Measurements from ENCODE around the gene GRB10.

Gene GRB10

DNA sequence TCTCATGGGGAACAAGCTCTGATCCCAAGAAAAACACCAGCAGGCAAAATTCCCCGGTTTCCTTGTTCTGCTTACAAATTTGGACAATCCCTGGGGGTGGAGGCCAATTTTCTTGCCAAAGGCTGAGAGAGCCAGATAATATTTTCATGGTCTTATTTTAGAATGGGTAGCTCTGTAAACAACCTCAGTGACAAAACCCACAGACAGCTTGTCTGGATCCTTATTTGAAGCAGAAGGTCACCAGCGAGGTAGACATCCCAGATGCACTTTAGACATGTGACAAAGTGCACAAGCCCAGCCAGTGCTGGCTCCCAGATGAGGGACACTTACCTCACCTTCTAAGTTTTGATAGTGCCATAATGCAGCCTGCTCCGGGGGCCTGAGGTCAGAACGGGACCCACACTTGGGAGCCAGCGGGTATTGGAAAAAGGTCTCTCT is 114.9 kb downstream of the GRB10 start:
- DNase-seq (ENCODE audit: low read depth): no peak

DNA sequence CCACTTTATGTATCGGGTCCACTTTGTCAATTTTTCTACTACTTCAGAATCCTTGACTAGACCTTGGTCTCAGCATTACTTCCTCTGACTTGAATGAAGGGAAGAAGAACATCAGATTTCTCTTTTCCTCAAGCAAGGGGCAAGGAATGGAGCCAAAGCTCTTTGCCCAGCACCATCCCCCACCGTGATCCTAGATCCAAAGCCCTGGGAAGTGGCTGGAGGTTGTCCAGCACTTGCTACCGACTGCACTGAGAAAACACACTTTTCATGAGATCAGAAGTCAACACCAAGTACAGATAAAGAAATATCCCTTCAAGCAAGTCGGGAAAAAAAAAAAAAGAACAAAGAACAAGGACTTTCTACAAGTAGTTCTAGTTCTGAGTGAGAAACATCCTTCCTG is 115.4 kb downstream of the GRB10 start:
- no peak for DNase-seq (ENCODE audit: low read depth)

DNA sequence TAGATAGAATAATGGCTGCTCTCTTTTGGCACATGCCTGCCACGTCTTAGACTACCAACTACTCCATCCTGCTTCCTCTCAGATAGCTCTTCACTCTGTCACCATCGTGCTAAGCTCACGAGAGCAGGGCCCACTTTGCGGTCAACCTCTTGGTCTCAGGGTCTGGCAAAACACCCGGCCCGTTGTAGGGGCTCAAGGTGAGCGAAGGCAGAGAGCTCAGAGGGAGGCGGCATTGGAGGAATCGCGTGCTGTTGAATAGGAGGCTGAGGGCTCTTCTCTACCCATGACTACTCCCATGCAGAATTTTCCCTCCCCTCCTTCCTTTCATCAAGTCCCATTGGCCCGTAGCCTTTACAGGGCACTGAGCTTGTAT is 116.6 kb downstream of the GRB10 start:
- DNase-seq (ENCODE audit: low read depth): no peak

DNA sequence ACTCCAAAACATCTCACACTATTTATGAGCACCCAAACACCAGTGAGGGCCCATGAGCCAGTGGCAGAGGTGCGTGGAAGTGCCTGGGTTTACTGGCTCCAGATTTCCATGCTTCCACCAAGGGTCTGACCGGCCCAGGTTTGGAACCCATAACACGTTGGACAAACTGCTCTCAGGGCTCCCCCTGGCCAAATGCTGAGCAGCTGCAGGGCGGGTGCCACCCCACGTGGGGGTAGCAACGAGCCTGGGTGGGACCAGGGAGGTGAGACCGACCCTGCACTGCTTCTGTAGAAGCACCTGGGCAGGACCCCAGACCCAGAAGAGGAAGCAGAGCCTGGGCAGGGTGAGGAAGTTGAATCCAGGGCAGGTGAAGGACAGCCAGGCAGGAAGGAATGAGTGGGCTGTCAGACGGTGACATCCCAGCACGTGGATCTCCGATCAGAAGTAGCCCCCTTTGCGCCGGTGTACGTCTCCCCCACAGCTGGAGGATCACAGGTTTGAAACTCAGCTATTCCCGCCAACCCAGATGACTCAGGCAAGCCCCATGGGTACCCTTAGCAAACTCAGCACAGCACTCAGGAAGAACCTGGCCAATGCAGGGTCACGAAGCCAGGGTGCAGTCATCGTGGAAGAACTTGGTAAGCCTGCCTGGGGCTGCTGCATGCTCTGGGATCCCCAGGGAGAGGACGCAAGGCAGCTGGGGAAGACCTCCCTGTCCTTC is 117.1 kb downstream of the GRB10 start:
- no peak for DNase-seq (ENCODE audit: low read depth)

DNA sequence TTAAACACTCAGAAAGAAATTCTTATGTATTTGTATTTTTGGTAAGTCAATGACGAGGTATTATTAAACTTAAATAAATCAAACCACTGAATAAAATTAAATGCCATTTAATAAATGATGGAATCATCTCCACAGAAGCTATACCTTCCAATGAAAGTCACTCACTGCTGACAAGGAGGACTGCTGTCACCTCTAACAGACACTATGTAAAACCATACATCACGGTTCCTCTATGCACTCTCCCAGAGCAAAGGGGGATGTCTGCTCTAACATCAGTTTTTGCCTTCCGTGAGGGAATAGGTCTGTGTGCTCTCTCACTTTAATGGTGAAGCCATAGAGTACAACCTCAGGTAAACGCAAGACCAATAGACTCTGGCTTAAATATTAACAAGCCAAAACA is 117.8 kb downstream of the GRB10 start:
- DNase-seq (ENCODE audit: low read depth): no peak

DNA sequence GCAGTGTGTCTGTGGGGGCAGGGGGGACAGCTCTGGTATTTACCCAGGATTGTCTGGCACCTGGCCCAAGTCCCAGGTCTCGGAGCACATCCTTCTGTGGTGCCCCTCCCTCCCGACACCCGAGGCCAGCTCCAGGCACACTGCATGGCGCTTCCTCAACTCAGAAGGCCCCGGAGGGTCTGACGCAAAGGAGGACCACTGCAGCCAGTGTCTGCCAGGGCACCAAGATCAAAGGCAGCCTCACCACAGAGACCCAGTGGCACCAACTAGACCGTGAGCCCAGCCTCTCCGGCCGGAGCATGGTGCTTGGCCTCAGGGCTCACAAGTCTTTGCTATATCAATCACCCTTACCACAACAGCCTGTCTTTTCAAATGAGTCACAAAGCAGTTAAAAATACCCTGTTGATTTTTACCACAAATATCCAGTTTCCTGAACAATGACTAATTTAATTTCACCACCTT is 118.2 kb downstream of the GRB10 start:
- no peak for DNase-seq (ENCODE audit: low read depth)

DNA sequence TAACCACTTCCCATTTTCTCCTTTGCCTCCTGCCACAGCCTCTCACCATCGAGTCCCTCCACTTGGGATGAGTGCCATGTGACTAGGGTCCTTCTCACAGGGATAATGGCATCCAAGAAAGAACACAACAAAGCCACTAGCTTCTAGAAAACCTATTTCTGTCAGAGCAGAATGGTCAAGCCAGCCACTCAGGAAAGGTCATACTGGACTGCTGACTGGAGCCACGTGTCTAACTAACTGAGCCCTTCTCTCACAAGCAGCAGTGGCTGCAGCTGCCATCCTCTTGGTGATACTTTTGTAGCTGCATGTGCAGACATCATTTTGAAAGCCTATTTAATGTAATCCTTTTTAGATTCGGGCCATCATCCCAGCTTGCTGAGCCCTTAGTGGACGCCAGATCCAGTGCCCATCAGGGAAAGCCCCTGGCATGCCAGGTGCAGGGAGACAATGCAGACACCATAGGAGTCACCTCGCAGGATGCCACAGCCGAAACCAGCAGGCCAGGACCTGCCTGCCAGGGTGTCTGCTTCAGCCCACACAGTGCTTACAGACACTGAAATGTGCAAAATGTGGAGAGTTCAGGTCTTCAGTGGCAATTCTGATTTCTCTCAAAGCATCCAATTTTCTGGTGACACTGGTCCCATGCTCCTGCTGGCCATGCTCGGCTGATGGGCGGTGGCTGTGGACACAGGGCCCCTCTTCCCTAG is 119.1 kb downstream of the GRB10 start:
- no peak for DNase-seq (ENCODE audit: low read depth)

DNA sequence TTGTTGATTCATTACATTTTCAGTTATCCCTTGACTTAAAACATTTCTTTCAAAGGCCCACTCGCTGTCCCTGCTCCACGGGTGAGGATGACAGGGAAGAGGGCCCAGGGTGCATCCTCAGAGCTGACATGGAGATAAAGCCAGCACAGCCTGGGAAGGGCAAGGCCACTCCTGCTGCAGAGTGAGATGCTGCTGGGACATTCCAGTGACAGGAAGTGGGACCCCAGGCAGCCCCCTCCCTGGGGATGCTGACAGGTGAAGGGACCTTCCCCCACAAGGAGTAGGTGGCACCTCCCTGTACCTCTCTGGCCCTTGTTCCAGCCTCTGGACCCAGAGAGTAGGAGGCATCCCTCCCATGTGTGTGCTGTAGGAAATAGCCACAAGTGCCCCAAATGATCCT is 119.7 kb downstream of the GRB10 start:
- no peak for DNase-seq (ENCODE audit: low read depth)

DNA sequence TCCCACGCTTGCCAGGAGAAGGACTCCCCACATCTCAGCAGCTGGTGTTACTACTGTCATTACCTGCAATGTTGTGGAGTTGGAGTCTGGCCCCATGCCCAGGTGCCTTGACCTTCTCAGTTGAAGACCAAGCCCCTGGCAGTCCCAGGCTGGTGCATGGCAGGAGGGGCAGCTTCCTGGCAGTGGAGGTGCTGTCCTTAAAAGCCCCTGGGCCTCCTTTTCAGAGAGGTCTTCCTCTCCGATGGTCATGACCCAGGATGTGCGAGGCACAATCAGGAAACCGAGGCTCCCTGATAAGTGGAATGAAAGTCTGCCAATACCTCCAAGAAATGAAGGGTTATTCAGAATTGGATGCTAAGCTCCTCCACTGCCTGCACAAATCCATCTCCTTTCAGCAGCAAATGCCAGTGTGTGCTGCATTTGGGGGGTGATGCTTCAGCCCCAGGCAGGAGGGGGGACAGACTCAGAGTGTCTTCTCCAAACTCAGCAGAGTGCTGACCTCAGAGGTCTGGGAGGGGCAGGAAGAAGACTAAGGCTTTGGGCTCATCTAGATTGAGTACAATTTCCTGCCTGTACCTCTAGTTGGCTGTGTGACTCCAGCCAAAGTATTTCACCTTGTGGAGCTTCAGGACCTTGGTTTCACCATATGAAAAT is 120.5 kb downstream of the GRB10 start:
- DNase-seq (ENCODE audit: low read depth): no peak

DNA sequence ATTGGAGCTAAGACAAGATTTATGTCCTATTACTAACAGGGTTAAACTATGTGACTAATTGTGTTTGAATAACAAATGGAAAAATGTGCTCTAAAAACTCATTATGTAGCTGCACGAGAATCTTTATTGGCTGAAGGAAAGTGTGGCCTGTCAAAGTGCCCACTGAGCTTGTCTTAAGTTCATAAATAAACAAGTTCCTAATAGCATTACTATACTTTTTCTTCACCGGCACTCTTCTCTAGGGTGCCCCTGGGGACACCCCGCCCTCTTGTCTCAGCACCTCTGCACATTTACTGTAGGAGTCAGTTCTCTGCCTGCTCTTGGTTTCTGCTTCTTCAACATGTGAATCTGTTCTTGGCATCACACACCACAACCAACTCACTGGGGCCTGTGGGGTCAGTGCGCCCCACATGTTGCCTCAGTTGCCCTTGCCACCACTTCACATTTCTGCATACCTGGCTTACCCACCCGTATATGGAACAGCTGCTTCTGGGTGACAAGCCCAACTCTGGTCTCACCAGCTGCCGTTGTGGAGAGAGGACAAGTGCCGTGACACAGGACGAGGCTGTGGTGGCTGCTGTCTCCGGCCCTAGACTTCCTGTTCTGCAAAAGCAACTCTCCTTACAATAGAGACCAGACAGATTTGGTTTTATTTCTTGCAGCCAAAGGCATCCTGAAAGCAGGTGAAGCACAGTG is 121.2 kb downstream of the GRB10 start:
- no peak for DNase-seq (ENCODE audit: low read depth)

DNA sequence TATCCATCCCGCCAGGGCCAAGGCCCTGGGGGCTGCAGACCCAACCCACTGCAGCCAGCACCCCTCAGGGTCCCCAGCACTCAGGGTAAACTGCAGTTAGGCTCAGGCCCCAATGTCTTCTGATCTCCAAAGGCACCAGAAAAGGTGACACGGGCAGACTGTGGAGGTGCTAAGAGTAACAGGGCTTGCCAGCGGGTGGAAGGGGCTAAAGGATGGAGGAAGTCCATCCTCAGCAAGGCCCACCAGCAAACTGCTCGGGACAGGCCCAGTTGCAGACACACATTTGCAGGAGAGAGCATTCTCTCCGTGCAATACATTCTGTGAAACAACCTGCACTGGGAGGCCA is 121.9 kb downstream of the GRB10 start:
- no peak for DNase-seq (ENCODE audit: low read depth)

DNA sequence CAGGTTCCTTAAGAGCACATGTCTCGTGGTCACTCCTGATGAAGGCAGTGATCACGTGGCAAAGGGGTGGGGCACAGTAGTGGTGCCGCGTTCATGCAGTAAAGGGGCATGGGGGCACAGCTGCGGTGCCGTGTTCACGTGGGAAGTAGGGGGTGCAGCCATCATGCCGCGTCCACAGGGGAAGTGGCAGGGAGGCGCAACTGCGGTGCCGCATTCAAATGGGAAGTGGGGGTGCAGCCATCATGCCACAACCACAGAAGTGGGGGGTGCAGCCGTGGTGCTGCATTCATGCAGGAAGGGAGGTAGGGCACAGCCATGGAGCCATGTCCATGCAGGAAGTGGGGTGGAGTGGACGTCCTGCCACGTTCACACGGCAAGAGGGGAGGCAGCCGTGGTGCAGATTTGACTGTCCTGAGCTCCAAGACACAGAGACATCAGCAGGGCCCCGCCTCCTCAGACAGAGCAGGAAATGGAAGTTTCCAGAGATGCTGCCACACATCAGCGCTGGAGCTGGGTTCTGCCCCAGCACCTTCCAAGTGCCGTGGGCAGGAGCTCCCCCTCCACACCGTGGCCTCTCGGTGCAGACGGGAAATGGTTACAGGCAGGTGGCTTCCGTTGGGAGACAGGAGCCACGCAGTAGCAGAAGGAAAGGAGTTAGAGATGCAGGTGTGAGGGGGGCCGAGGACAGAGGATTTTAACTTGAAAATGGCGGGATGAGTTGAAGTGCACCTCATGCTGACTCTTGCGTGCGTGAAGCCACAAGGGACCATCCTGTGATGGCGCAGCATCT is 122.5 kb downstream of the GRB10 start:
- peak; percentile 27 for DNase-seq (ENCODE audit: low read depth)

DNA sequence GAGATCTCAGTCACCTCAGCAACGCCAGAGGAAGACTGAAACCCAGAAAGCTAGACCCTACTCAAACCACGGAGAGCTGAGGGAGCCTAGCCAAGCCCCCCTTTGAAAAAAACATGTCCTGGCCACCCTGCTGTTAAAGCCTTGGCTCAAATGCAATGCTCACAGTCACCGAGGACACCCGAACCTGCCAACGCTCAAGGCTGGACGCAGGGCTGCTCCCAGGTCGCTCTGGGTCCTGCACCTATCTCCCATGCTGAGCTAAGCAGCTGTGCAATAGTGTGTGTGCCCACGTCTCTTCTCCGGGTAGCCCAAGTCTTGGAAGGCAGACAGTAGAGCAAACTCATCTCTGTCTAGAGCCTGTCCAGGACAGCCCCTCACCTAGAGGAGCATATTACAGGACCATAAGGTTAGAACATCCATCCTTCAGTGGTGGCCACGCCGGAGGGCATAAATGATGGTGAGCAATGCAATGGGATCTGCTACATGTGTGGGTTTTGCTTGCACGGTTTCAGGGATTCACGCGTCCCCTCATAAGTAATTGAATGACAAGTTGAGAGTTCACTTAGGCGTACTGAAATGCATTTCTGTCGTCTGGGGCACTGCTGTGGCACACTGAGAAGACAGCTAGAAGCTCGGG is 123.2 kb downstream of the GRB10 start:
- no peak for DNase-seq (ENCODE audit: low read depth)

DNA sequence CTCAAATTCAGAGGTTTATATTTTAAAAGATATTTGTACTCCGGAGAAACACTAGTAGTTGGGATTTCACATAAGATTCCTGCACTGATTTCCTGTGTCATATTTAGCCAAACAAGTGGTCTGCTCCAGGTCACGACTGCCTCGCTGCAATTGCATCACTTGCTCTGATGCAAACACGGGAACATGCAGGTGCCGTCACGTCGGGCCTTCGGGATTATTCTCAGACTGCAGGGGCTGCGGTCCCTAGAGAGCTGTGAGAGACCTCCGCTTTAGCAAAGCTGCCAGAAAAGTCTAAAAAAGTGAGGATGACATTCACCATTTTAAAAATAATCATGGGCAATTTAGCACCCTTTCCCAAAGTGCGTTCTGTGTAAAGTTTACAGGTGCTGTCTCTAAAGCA is 124.0 kb downstream of the GRB10 start:
- DNase-seq (ENCODE audit: low read depth): no peak

DNA sequence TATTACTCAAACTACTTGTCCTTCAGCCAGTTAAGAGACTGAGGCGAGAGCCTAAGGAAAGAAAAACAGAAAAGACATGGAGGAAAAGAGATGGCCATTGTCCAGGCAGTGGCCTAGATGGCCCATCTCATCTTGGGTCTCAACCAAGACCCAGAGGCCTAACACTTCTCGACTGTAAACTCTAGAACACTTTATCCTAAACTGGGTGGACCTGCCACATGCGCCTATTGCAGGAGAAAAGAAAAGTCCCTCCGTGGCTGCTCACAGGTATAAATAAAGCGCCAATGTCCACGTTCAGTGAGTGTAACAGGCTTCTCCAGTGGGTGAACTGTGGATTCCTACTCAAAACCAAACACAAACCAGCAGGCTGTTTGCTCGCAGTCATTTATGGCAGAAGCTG is 124.8 kb downstream of the GRB10 start:
- no peak for DNase-seq (ENCODE audit: low read depth)

DNA sequence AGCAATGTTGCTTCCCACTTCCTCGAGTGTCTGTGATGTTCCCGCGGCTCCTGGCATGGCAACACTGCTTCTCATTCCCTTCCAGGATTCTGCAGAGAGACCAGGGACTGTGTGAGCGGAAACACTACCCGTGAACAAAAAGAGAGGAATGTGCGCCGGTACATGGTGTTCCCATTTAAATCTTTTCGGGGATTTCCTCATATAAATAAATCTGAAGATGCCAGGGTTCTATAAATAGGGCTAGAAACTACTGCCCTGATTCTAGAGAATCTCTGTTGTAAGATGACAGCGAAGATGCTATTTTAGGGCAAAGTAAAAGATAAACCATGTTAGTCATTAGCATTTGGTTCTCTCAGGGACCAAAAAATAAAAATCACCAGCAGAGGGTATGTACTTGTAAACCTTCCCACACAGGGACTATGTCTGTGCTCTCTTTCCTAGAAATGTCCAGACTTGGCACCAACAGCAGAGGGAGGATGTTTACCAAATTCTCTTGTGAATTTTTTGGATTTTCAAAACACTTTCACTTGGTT is 125.3 kb downstream of the GRB10 start:
- DNase-seq (ENCODE audit: low read depth): no peak

DNA sequence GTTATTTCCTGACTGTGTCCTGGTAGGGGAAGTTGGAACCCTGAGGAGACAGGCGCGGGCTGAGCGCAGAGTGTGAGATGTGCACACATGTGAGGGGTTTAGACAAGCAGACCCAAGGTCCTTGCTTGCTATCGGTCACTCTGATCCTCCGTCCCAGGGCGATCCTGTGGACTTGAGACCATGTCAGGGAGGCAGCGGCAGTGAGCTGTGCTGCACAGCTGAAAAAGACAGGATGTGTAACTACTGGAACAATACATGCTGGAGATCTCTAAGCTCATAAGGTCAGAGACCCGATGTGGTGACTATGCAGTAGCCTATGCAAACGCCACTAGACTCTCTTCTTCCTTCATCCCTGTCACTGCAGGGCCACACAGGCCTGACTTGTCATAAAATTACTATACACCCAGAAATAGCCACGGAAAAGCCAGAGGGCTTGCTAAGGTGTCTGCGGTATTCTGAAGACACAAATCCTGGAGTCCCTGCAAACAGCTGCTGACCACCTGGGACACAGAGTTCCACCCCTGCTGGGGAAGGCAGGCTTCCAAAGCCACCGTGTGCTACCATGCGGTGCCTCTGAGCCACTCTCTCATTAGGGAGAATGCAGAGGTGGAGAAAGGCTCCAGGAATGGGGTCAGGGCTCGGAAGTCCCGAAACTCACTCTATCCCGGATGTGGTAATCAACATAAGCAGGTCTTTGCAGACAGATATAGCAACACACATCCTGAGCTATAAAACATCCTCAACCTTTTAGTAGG is 126.4 kb downstream of the GRB10 start:
- DNase-seq (ENCODE audit: low read depth): no peak

DNA sequence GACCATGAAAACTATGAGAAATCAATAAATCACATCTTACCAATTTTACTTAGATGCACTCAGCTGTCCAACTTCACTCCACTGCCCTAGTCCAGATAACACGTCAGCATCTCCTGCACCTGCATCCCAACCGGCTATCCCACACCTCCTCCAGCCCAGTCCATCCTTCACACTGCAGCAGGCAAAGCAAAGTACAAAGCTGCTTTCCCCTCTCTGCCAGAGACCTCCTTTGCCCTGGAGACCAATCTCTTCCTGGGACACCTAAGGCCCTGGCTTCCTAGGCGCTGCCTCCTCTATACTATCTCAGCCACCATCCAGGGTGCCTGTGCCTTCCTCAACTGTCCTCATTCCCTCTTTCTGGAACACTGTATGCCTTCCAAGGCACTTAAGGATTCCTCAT is 127.2 kb downstream of the GRB10 start:
- no peak for DNase-seq (ENCODE audit: low read depth)

DNA sequence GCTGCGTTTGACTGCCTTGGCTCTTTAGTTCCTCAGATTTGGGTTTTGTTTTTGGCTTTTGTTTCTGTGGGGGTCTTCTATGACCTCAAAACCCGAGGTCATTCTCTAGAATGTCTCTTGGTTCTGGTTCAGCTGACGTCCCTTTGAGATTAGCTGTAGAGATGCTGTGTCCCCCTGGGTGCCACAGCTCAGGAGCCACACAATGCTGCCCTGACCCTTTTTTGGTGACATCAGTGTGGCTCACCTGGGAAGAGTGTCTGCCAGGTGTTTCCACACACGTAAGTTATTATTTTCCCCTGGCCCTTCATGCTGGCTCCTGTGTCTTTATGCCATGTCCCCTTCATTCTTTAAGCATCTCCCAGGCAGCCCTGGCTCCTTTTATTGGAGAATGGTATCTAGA is 127.7 kb downstream of the GRB10 start:
- DNase-seq (ENCODE audit: low read depth): no peak

DNA sequence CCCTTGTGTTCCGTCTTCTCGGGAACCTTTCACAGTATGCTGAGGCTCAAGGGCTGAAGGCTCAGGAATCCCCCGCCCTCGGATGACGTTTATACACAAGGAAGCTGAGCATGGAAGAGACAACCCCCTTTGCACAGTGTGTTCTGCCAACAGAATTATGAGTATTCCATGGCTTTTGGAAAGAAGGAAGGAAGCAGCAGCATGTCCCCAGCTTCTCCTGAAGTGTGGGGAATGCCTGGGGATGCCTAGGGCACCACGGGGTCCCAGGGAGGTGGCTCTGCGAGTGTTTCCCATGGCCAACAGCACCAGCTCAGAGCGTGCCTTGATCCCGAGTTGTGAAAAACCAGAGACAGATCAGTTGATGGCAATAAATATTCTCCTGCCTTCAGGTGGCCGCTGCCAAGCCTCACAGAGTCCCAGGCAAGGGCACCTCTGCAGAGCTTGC is 128.7 kb downstream of the GRB10 start:
- DNase-seq (ENCODE audit: low read depth): no peak

Data from activated T-cell treated with anti-CD3 and anti-CD28 coated beads for 24 hours (primary cell).